ENCODE results near the gene CLDND2. TPM values are rescaled to one million over a fixed set of nuclear protein-coding genes. Genes with fewer than 3 reads are reported as not detected.

The CLDND2 gene
- total and polyA plus RNA-seq, 2 of the 8 experiments (the other 6 are each of a cell fraction or from before 2014, with no cell fraction given) = 0.21 to 0.56 TPM

DNA sequence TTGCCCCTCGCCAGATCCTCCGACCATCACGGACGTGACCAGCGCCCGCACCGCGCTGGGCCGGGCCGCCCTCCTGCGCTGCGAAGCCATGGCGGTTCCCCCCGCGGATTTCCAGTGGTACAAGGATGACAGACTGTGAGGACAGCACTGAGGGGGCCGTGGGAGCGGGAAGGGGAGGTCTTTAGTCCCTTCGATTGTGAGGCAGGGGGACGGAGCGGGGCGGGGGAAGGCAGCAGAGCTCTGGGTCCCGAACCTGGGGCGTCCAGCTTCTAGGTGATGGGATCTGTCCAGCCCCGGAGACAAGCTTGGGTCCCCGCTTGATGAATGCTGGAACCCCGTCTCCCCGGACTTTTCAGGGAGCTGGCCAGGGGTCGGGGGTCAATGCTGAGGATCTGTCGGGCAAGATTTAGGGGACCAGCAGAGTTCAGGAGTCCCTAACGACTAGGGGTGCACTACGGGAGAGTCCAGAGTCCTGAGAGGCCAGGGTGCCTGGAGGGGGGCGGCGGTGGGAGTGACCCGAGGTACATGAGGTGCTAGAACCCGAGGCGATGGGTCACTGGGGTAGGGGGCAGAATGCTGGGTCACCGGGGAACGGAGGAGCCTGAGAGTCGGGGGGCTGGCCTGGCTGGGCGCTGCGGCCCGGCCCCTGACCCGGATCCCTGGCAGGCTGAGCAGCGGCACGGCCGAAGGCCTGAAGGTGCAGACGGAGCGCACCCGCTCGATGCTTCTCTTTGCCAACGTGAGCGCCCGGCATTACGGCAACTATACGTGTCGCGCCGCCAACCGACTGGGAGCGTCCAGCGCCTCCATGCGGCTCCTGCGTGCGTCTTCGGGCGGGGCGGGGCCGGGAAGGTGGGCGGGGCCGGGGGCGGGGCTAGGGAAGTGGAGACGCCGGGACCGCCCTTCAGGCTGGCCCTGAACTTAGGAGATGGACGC, 41.5 kb downstream of the CLDND2 start (continued):
- TF ChIP-seq EZH2 (IDR thresholded peaks at IDR 0.05; ENCODE audit: low read depth, low read length, severe bottlenecking) (peak; percentile 38), CREB1 (IDR thresholded peaks at IDR 0.05) (peak; percentile 64), RAD21 (IDR thresholded peaks at IDR 0.05 in 1 of 2, conservative IDR thresholded peaks at IDR 0.05 in 1 of 2; ENCODE audit: low read depth in 2 of 2, low read length in 2 of 2) (peak in 1 of 2 experiments; percentile 44; a peak in 2 of 4 replicates), POU5F1 (IDR thresholded peaks at IDR 0.05; ENCODE audit: low read depth, low read length) (no peak), KDM4A (IDR thresholded peaks at IDR 0.05; ENCODE audit: low read depth, low read length, severe bottlenecking) (peak; percentile 76), RNF2 (IDR thresholded peaks at IDR 0.05; ENCODE audit: borderline replicate concordance, low read depth, low read length, missing control alignments, poor library complexity, severe bottlenecking) (no peak), YY1 (IDR thresholded peaks at IDR 0.05; ENCODE audit: low read depth, low read length) (0 out of 2 replicates have a peak, but pooled peaks have one; percentile 58), ASH2L (IDR thresholded peaks at IDR 0.05; ENCODE audit: low read length) (no peak), SIX5 (IDR thresholded peaks at IDR 0.05; ENCODE audit: low read depth, low read length) (no peak), NRF1 (IDR thresholded peaks at IDR 0.05; ENCODE audit: low read depth, low read length) (no peak)
- TF ChIP-seq, protein P1, sequence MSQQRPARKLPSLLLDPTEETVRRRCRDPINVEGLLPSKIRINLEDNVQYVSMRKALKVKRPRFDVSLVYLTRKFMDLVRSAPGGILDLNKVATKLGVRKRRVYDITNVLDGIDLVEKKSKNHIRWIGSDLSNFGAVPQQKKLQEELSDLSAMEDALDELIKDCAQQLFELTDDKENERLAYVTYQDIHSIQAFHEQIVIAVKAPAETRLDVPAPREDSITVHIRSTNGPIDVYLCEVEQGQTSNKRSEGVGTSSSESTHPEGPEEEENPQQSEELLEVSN (IDR thresholded peaks at IDR 0.05) = 0 out of 2 replicates have a peak, but pooled peaks have one; percentile 28
- TF ChIP-seq, protein P2, sequence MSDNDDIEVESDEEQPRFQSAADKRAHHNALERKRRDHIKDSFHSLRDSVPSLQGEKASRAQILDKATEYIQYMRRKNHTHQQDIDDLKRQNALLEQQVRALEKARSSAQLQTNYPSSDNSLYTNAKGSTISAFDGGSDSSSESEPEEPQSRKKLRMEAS (IDR thresholded peaks at IDR 0.05) = peak; percentile 70
- TF ChIP-seq, protein P3, sequence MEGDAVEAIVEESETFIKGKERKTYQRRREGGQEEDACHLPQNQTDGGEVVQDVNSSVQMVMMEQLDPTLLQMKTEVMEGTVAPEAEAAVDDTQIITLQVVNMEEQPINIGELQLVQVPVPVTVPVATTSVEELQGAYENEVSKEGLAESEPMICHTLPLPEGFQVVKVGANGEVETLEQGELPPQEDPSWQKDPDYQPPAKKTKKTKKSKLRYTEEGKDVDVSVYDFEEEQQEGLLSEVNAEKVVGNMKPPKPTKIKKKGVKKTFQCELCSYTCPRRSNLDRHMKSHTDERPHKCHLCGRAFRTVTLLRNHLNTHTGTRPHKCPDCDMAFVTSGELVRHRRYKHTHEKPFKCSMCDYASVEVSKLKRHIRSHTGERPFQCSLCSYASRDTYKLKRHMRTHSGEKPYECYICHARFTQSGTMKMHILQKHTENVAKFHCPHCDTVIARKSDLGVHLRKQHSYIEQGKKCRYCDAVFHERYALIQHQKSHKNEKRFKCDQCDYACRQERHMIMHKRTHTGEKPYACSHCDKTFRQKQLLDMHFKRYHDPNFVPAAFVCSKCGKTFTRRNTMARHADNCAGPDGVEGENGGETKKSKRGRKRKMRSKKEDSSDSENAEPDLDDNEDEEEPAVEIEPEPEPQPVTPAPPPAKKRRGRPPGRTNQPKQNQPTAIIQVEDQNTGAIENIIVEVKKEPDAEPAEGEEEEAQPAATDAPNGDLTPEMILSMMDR (IDR thresholded peaks at IDR 0.05; ENCODE audit: control extremely low read depth in 1 of 3, insufficient read depth in 1 of 3, low read depth in 1 of 3, low read length in 3 of 3) = peak in 2 of 3 experiments; percentile 32 to 59; a peak in 3 of 4 replicates

Measured in H1 (cell line).